SH-SY5Y (cell line): Measurements from ENCODE around the gene HSPA1A.

Source experiments
- GATA2 ChIP-seq: IDR thresholded peaks from 2 replicates; pipeline ENCODE4 v1.6.1; 2011; ENCODE audit warnings: mild to moderate bottlenecking, low read depth, low read length
- GATA3 ChIP-seq: IDR thresholded peaks from 2 replicates; pipeline ENCODE4 v1.6.1; 2011; ENCODE audit warnings: low read depth, mild to moderate bottlenecking, low read length, moderate library complexity

GRCh38 chr6:31850765-31851484 is 35.6 kb downstream of the HSPA1A start:
- TF ChIP-seq GATA2, result no peak
- TF ChIP-seq GATA3, result no peak
